ENCODE results near the gene CDH11.

Gene CDH11

GRCh38 chr16:65121870-65122723, at the start of gene CDH11:
TSS of gene CDH11 (minus strand) at chr16:65122063. CDS start at chr16:65004869, 117,194 bp downstream.
- no peak for DNase-seq

- DNase-seq: no peak
Measured at GRCh38 chr16:65154321-65154720, 32.5 kb upstream of the CDH11 start.

GRCh38 chr16:65153365-65154105, 31.7 kb upstream of the CDH11 start:
- no peak for DNase-seq

GRCh38 chr16:65148804-65149203, 26.9 kb upstream of the CDH11 start:
- no peak for DNase-seq

GRCh38 chr16:65142276-65142675, 20.4 kb upstream of the CDH11 start:
- no peak for DNase-seq

- no peak for DNase-seq
Measured at GRCh38 chr16:65136681-65137080, 14.8 kb upstream of the CDH11 start.

GRCh38 chr16:65126845-65127624, 5.2 kb upstream of the CDH11 start:
- no peak for DNase-seq

- no peak for DNase-seq
Measured at GRCh38 chr16:65125871-65126270, 4.0 kb upstream of the CDH11 start.

GRCh38 chr16:65125322-65125721, 3.5 kb upstream of the CDH11 start:
- no peak for DNase-seq

- no peak for DNase-seq
Measured at GRCh38 chr16:65124596-65124995, 2.7 kb upstream of the CDH11 start.

- DNase-seq: no peak
Measured at GRCh38 chr16:65124212-65124548, 2.3 kb upstream of the CDH11 start.

- no peak for DNase-seq
Measured at GRCh38 chr16:65123396-65124211, 1.7 kb upstream of the CDH11 start.

GRCh38 chr16:65122724-65123395, 997 bp upstream of the CDH11 start:
- no peak for DNase-seq

GRCh38 chr16:65120831-65121721, 787 bp downstream of the CDH11 start:
- DNase-seq: no peak

- no peak for DNase-seq
Measured at GRCh38 chr16:65120461-65120830, 1.4 kb downstream of the CDH11 start.

GRCh38 chr16:65119901-65120401, 1.9 kb downstream of the CDH11 start:
- no peak for DNase-seq

GRCh38 chr16:65119435-65119834, 2.4 kb downstream of the CDH11 start:
- DNase-seq: no peak

GRCh38 chr16:65118871-65119270, 3.0 kb downstream of the CDH11 start:
- no peak for DNase-seq

GRCh38 chr16:65117811-65118448, 3.9 kb downstream of the CDH11 start:
- DNase-seq: no peak

- no peak for DNase-seq
Measured at GRCh38 chr16:65116818-65117430, 4.9 kb downstream of the CDH11 start.

All from activated effector memory CD4-positive, alpha-beta T cell treated with anti-CD3 and anti-CD28 coated beads, Interleukin-2, amount 50 U/mL, for 16 hours (primary cell).